Liver (tissue), 9 donors: ENCODE measurements around the gene TXNL1. TPM values are rescaled to one million over a fixed set of nuclear protein-coding genes. Genes with fewer than 3 reads are reported as not detected.
A peak's percentile ranks its signal among the peaks of the same experiment; 100 is the strongest.

Source experiments
- DNase-seq: peaks from one replicate; pipeline ENCODE4 v3.0.0-alpha.2; 2017; ENCODE audit warnings: low spot score
- H3K27ac ChIP-seq, 2 donors: one replicate each; pipeline ENCODE4 v1.7.0; 2013; ENCODE audit warnings: inconsistent platforms in 2 of 2, low read length in 2 of 2, control low read depth in 1 of 2, low read depth in 1 of 2, mild to moderate bottlenecking in 1 of 2
- H3K27me3 ChIP-seq, 4 donors: one replicate each; pipeline versions ENCODE4 v1.6.1 to v1.7.0; 2013; ENCODE audit warnings: low read length in 3 of 4, inconsistent platforms in 1 of 4, mild to moderate bottlenecking in 1 of 4, moderate library complexity in 1 of 4; ENCODE audit not compliant: control insufficient read depth in 4 of 4, insufficient read depth in 4 of 4
- H3K36me3 ChIP-seq, 4 donors: one replicate each; pipeline versions ENCODE4 v1.6.1 to v1.7.0; 2013; ENCODE audit warnings: low read length in 3 of 4, mild to moderate bottlenecking in 3 of 4, low read depth in 1 of 4, moderate library complexity in 1 of 4; ENCODE audit not compliant: control insufficient read depth in 4 of 4, insufficient read depth in 3 of 4
- H3K4me1 ChIP-seq, 4 donors: one replicate each; pipeline versions ENCODE4 v1.6.1 to v1.7.0; 2013; ENCODE audit warnings: low read length in 3 of 4, mild to moderate bottlenecking in 3 of 4, moderate library complexity in 1 of 4; ENCODE audit not compliant: control insufficient read depth in 4 of 4, insufficient read depth in 4 of 4
- H3K4me3 ChIP-seq, 3 donors: one replicate each; pipeline versions ENCODE4 v1.6.1 to v1.7.0; 2013; ENCODE audit warnings: low read length in 3 of 3, control low read depth in 1 of 3, low read depth in 1 of 3, mild to moderate bottlenecking in 1 of 3
- H3K9ac ChIP-seq, 2 donors: one replicate each; pipeline ENCODE4 v1.7.0; 2013; ENCODE audit warnings: low read length in 2 of 2, mild to moderate bottlenecking in 2 of 2, moderate library complexity in 2 of 2, control low read depth in 1 of 2, low read depth in 1 of 2
- H3K9me3 ChIP-seq, 4 donors: one replicate each; pipeline versions ENCODE4 v1.6.1 to v1.7.0; 2013; ENCODE audit warnings: low read length in 3 of 4; ENCODE audit not compliant: control insufficient read depth in 4 of 4
- ATF3 ChIP-seq: IDR thresholded peaks from 2 replicates; pipeline ENCODE4 v1.6.1; 2016; ENCODE audit warnings: antibody characterized with exemption
- EGR1 ChIP-seq, 2 donors: IDR thresholded peaks; 2 replicates each; pipeline ENCODE4 v1.6.1; 2016 to 2018; ENCODE audit warnings: antibody characterized with exemption in 2 of 2, low read depth in 2 of 2
- FOXA1 ChIP-seq: IDR thresholded peaks from 2 replicates; pipeline ENCODE4 v1.6.1; 2016; ENCODE audit warnings: antibody characterized with exemption
- FOXA2 ChIP-seq: IDR thresholded peaks from 2 replicates; pipeline ENCODE4 v1.6.1; 2016; ENCODE audit warnings: antibody characterized with exemption
- GABPA ChIP-seq, 2 donors: IDR thresholded peaks in 1 of 2; conservative IDR thresholded peaks in 1 of 2; 2 replicates each; pipeline ENCODE4 v1.6.1; 2016; ENCODE audit warnings: antibody characterized with exemption in 2 of 2, mild to moderate bottlenecking in 1 of 2, moderate library complexity in 1 of 2
- HNF4A ChIP-seq, 2 donors: conservative IDR thresholded peaks; 2 replicates each; pipeline ENCODE4 v1.6.1; 2016; ENCODE audit warnings: antibody characterized with exemption in 2 of 2, mild to moderate bottlenecking in 2 of 2
- HNF4G ChIP-seq: IDR thresholded peaks from 2 replicates; pipeline ENCODE4 v1.6.1; 2016; ENCODE audit warnings: antibody characterized with exemption
- JUND ChIP-seq, 2 donors: IDR thresholded peaks; 2 replicates each; pipeline ENCODE4 v1.6.1; 2016; ENCODE audit warnings: antibody characterized with exemption in 2 of 2
- NR2F2 ChIP-seq: IDR thresholded peaks from 2 replicates; pipeline ENCODE4 v1.6.1; 2016; ENCODE audit warnings: antibody characterized with exemption
- RAD21 ChIP-seq, 2 donors: IDR thresholded peaks; 2 replicates each; pipeline ENCODE4 v1.6.1; 2016; ENCODE audit warnings: antibody characterized with exemption in 2 of 2, mild to moderate bottlenecking in 2 of 2
- RXRA ChIP-seq, 2 donors: IDR thresholded peaks; 2 replicates each; pipeline ENCODE4 v1.6.1; 2017 to 2018; ENCODE audit warnings: antibody characterized with exemption in 2 of 2, mild to moderate bottlenecking in 1 of 2
- SP1 ChIP-seq: IDR thresholded peaks from 2 replicates; pipeline ENCODE4 v1.6.1; 2018; ENCODE audit warnings: antibody characterized with exemption, mild to moderate bottlenecking
- TAF1 ChIP-seq: conservative IDR thresholded peaks from 2 replicates; pipeline ENCODE4 v1.6.1; 2016; ENCODE audit warnings: antibody characterized with exemption, mild to moderate bottlenecking
- YY1 ChIP-seq: IDR thresholded peaks from 2 replicates; pipeline ENCODE4 v1.6.1; 2016; ENCODE audit warnings: antibody characterized with exemption, mild to moderate bottlenecking
- ZBTB33 ChIP-seq: IDR thresholded peaks from 2 replicates; pipeline ENCODE4 v1.6.1; 2016; ENCODE audit warnings: antibody characterized with exemption
- WGBS: extraction: QIAGEN DNeasy Blood & Tissue Kit; methylation state at CpG from one replicate; pipeline ENCODE4 v1.1.7; 2013; 5-methylcytosine and 5-hydroxymethylcytosine counted together
- polyA plus RNA-seq, 2 donors: library from polyadenylated mRNA; stranded (reverse) in 1 of 2; unstranded in 1 of 2; fragments of 200-250 nt in 1 of 2; fragments of >200 nt in 1 of 2; fragmentation: Nextera tagmentation in 1 of 2; extraction: Ambion mirVana in 1 of 2; gene quantifications; one replicate each; pipeline versions ENCODE4 v1.2.1 to v1.2.3, GENCODE V29; 2013 to 2015
- total RNA-seq, 2 donors: library from RNA; depleted of rRNA; stranded (reverse); fragments of >200 nt; gene quantifications; one replicate each; pipeline ENCODE4 v1.2.3, GENCODE V29; 2014
- TF ChIP-seq, protein P1 (sequence below): IDR thresholded peaks from 2 replicates; pipeline ENCODE4 v1.6.1; 2016; ENCODE audit warnings: antibody characterized with exemption
- TF ChIP-seq, protein P2 (sequence below): IDR thresholded peaks from 2 replicates; pipeline ENCODE4 v1.6.1; 2016; ENCODE audit warnings: antibody characterized with exemption, mild to moderate bottlenecking
- TF ChIP-seq, protein P3 (sequence below): fragments of 150-350 bp; IDR thresholded peaks from 2 replicates; pipeline ENCODE4 v1.5.1; 2017; ENCODE audit warnings: improper control_type of control experiment, low read depth, low read length; ENCODE audit not compliant: missing input control
- donor health status: healthy.
- donor health status: healthy.
- donor health status: healthy.
- donor health status: healthy.
- donor health status: healthy.

TXNL1 gene
- total and polyA plus RNA-seq, 4 donors: 23.1 to 65.7 (median 33.9) TPM

DNA sequence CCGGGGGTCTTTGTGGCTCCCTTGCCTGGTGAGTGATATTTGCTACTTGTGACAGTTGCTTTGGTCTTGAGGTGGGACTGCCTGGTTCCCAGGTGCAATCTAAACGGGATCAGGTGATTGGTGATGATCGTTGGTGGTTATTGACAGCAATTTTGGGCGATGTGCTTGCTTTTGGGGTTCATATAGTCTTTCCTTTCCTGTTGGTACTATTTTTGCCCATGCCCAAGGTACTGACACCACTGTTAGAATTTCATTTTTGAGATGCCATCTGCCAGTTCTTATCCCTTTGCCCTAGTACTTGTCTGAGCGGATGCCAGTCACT lies 13.3 kb upstream of the TXNL1 start (continued):
- no peak for TF ChIP-seq EGR1 (IDR thresholded peaks at IDR 0.05; ENCODE audit: low read depth in 2 of 2)
- no peak for TF ChIP-seq RAD21 (IDR thresholded peaks at IDR 0.05)
- no peak for TF ChIP-seq ZBTB33
- TF ChIP-seq, protein P1, sequence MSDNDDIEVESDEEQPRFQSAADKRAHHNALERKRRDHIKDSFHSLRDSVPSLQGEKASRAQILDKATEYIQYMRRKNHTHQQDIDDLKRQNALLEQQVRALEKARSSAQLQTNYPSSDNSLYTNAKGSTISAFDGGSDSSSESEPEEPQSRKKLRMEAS: no peak
- TF ChIP-seq HNF4A (conservative IDR thresholded peaks at IDR 0.05): no peak

- Histone ChIP-seq H3K4me1 (peaks cover 0 to 15% (median 14%) of the 10 kb centered on the region in 4 donors), H3K27me3 (no peaks in the 10 kb centered on the region), H3K9ac (peak within 1 kb of the TSS; percentile 24 to 87), H3K4me3 (peak within 1 kb of the TSS; percentile 72 to 98 (median 94)), H3K27ac (peak within 1 kb of the TSS; percentile 84 to 92), H3K36me3 (no peaks in the 10 kb centered on the region), H3K9me3 (no peaks in the 10 kb centered on the region)
- under 1% methylated on average over 47 of the region's 47 CpGs for WGBS
- TF ChIP-seq, protein P1: peak; percentile 80
- TF ChIP-seq EGR1 (IDR thresholded peaks at IDR 0.05; ENCODE audit: low read depth in 2 of 2): peak; percentile 99
- TF ChIP-seq GABPA (IDR thresholded peaks at IDR 0.05 in 1 of 2, conservative IDR thresholded peaks at IDR 0.05 in 1 of 2): peak in 1 of 2 donors; percentile 79
- TF ChIP-seq FOXA2: peak; percentile 1
- peak; percentile 62 to 77 for TF ChIP-seq JUND (IDR thresholded peaks at IDR 0.05)
- peak; percentile 49 to 65 for TF ChIP-seq RXRA (IDR thresholded peaks at IDR 0.05)
- TF ChIP-seq, protein P2, sequence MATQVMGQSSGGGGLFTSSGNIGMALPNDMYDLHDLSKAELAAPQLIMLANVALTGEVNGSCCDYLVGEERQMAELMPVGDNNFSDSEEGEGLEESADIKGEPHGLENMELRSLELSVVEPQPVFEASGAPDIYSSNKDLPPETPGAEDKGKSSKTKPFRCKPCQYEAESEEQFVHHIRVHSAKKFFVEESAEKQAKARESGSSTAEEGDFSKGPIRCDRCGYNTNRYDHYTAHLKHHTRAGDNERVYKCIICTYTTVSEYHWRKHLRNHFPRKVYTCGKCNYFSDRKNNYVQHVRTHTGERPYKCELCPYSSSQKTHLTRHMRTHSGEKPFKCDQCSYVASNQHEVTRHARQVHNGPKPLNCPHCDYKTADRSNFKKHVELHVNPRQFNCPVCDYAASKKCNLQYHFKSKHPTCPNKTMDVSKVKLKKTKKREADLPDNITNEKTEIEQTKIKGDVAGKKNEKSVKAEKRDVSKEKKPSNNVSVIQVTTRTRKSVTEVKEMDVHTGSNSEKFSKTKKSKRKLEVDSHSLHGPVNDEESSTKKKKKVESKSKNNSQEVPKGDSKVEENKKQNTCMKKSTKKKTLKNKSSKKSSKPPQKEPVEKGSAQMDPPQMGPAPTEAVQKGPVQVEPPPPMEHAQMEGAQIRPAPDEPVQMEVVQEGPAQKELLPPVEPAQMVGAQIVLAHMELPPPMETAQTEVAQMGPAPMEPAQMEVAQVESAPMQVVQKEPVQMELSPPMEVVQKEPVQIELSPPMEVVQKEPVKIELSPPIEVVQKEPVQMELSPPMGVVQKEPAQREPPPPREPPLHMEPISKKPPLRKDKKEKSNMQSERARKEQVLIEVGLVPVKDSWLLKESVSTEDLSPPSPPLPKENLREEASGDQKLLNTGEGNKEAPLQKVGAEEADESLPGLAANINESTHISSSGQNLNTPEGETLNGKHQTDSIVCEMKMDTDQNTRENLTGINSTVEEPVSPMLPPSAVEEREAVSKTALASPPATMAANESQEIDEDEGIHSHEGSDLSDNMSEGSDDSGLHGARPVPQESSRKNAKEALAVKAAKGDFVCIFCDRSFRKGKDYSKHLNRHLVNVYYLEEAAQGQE: peak; percentile 41
- peak; percentile 23 for TF ChIP-seq ATF3
- TF ChIP-seq NR2F2: peak; percentile 98
- peak; percentile 67 for TF ChIP-seq FOXA1
- peak; percentile 100 for TF ChIP-seq YY1
- TF ChIP-seq RAD21 (IDR thresholded peaks at IDR 0.05): peak; percentile 30 to 50
- TF ChIP-seq, protein P3, sequence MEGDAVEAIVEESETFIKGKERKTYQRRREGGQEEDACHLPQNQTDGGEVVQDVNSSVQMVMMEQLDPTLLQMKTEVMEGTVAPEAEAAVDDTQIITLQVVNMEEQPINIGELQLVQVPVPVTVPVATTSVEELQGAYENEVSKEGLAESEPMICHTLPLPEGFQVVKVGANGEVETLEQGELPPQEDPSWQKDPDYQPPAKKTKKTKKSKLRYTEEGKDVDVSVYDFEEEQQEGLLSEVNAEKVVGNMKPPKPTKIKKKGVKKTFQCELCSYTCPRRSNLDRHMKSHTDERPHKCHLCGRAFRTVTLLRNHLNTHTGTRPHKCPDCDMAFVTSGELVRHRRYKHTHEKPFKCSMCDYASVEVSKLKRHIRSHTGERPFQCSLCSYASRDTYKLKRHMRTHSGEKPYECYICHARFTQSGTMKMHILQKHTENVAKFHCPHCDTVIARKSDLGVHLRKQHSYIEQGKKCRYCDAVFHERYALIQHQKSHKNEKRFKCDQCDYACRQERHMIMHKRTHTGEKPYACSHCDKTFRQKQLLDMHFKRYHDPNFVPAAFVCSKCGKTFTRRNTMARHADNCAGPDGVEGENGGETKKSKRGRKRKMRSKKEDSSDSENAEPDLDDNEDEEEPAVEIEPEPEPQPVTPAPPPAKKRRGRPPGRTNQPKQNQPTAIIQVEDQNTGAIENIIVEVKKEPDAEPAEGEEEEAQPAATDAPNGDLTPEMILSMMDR: no peak
- peak; percentile 98 for TF ChIP-seq ZBTB33
- peak; percentile 60 for TF ChIP-seq SP1
- peak; percentile 36 to 45 for TF ChIP-seq HNF4A (conservative IDR thresholded peaks at IDR 0.05)
- no peak for TF ChIP-seq HNF4G
- TF ChIP-seq TAF1: no peak
- peak; percentile 96 for DNase-seq
Measured at GRCh38 chr18:56650944-56651770, 12.8 kb upstream of the TXNL1 start, which contains the start of gene WDR7. Gene WDR7, plus strand, starts transcription at chr18:56651359. Its CDS starts 21,157 bp downstream, at chr18:56672516.
